K562 (cell line): ENCODE data around the gene MARS1. TPM values are rescaled to one million over a fixed set of nuclear protein-coding genes. Genes with fewer than 3 reads are reported as not detected.

Experiments used
- BRF1 ChIP-seq: IDR thresholded peaks from 3 replicates; pipeline ENCODE4 v1.6.1; 2011; ENCODE audit warnings: borderline replicate concordance, mild to moderate bottlenecking; ENCODE audit not compliant: insufficient read length; ENCODE audit errors: extremely low read depth
- CBX2 ChIP-seq: fragments of 200-600 bp; sonication (generic); IDR thresholded peaks from one replicate; pipeline ENCODE4 v1.6.1; 2012; ENCODE audit warnings: mild to moderate bottlenecking, low read length, inconsistent platforms; ENCODE audit not compliant: insufficient read depth, poor library complexity, severe bottlenecking
- CC2D1A ChIP-seq: fragments of 450-650 bp; IDR thresholded peaks from 2 replicates; pipeline ENCODE4 v1.6.1; 2017; ENCODE audit warnings: mild to moderate bottlenecking
- CREM ChIP-seq: IDR thresholded peaks from 2 replicates; pipeline ENCODE4 v1.6.1; 2014; ENCODE audit warnings: antibody characterized with exemption, low read depth
- FOXJ3 ChIP-seq: sonication (generic); formaldehyde crosslinking; IDR thresholded peaks from 2 replicates; pipeline ENCODE4 v1.4.0; 2020; ENCODE audit warnings: mild to moderate bottlenecking, missing genetic modification reagents
- GATAD2A ChIP-seq: fragments of 450-650 bp; IDR thresholded peaks from 2 replicates; pipeline ENCODE4 v1.6.1; 2017
- MAFF ChIP-seq: IDR thresholded peaks from 2 replicates; pipeline ENCODE4 v1.6.1; 2012; ENCODE audit warnings: low read length, improper control_type of control experiment
- MEF2A ChIP-seq: IDR thresholded peaks from 2 replicates; pipeline ENCODE4 v1.6.1; 2011; ENCODE audit warnings: low read depth, mild to moderate bottlenecking, low read length, moderate library complexity; ENCODE audit not compliant: control insufficient read depth
- MYC ChIP-seq, 2 experiments: fragments of 250-450 bp in 1 of 2; sonication (Bioruptor Pico) in 1 of 2; IDR thresholded peaks; 2 replicates each; pipeline versions ENCODE4 v1.5.1 to v1.6.1; 2012 to 2021; ENCODE audit warnings: low read depth in 2 of 2, borderline replicate concordance in 1 of 2, improper control_type of control experiment in 1 of 2, low read length in 1 of 2, mild to moderate bottlenecking in 1 of 2, moderate library complexity in 1 of 2
- PHB2 ChIP-seq: fragments of 450-650 bp; IDR thresholded peaks from 2 replicates; pipeline ENCODE4 v1.6.1; 2017; ENCODE audit warnings: low read depth
- POLR2A ChIP-seq: fragments of 450-650 bp; conservative IDR thresholded peaks from 2 replicates; pipeline ENCODE4 v1.6.1; 2016
- RBM15 ChIP-seq: fragments of 200-400 bp; formaldehyde crosslinking; IDR thresholded peaks from 2 replicates; pipeline ENCODE4 v1.6.1; 2018; ENCODE audit warnings: mild to moderate bottlenecking, low read length, moderate library complexity; ENCODE audit not compliant: insufficient read depth
- RBM34 ChIP-seq: fragments of 200-400 bp; formaldehyde crosslinking; IDR thresholded peaks from 2 replicates; pipeline ENCODE4 v1.6.1; 2018; ENCODE audit warnings: low read length, borderline replicate concordance; ENCODE audit not compliant: insufficient read depth
- RBM39 ChIP-seq: fragments of 200-400 bp; formaldehyde crosslinking; optimal IDR thresholded peaks from 2 replicates; pipeline ENCODE3; 2018; ENCODE audit warnings: low read depth, low read length
- SMAD1 ChIP-seq: fragments of 150-350 bp; IDR thresholded peaks from 2 replicates; pipeline ENCODE4 v1.6.1; 2014; ENCODE audit warnings: low read length, low read depth; ENCODE audit not compliant: partially characterized antibody
- SMARCA4 ChIP-seq: fragments of 450-650 bp; IDR thresholded peaks from 2 replicates; pipeline ENCODE4 v1.6.1; 2016
- SP1 ChIP-seq: sonication (generic); formaldehyde crosslinking; IDR thresholded peaks from 2 replicates; pipeline ENCODE4 v1.8.1; 2022; ENCODE audit warnings: mild to moderate bottlenecking, missing genetic modification reagents
- TAF9B ChIP-seq: fragments of 450-650 bp; IDR thresholded peaks from 2 replicates; pipeline ENCODE4 v1.6.1; 2018; ENCODE audit warnings: mild to moderate bottlenecking; ENCODE audit not compliant: partially characterized antibody
- TOE1 ChIP-seq, 2 experiments: fragments of 450-650 bp in 1 of 2; sonication (generic) in 1 of 2; formaldehyde crosslinking in 1 of 2; IDR thresholded peaks; 2 replicates each; pipeline versions ENCODE4 v1.7.1 to v1.8.0; 2016 to 2022; ENCODE audit warnings: borderline replicate concordance in 2 of 2, mild to moderate bottlenecking in 2 of 2, antibody characterized with exemption in 1 of 2, inconsistent platforms in 1 of 2, low read depth in 1 of 2, missing genetic modification reagents in 1 of 2, moderate library complexity in 1 of 2
- TRIM24 ChIP-seq, 2 experiments: fragments of 450-650 bp; IDR thresholded peaks; 2 replicates each; pipeline ENCODE4 v1.6.1; 2016
- ZFP1 ChIP-seq: fragments of 450-650 bp; formaldehyde crosslinking; IDR thresholded peaks from 2 replicates; pipeline ENCODE4 v1.4.0; 2020; ENCODE audit warnings: mild to moderate bottlenecking, mixed read lengths
- ZNF175 ChIP-seq: fragments of 200-800 bp; sonication (Bioruptor generic); IDR thresholded peaks from 2 replicates; pipeline ENCODE4 v1.6.1; 2016; ENCODE audit warnings: low read depth, mild to moderate bottlenecking, missing genetic modification characterization, missing compliant biosample characterization
- ZNF24 ChIP-seq: fragments of 450-650 bp; IDR thresholded peaks from 2 replicates; pipeline ENCODE4 v1.6.1; 2016
- ZNF3 ChIP-seq: fragments of 250-450 bp; sonication (Bioruptor Pico); IDR thresholded peaks from 2 replicates; pipeline ENCODE4 v1.5.0; 2021; ENCODE audit warnings: mild to moderate bottlenecking, moderate library complexity
- ZNF398 ChIP-seq: fragments of 250-450 bp; sonication (Bioruptor Pico); IDR thresholded peaks from 2 replicates; pipeline ENCODE4 v1.8.0; 2021; ENCODE audit warnings: moderate library complexity, mild to moderate bottlenecking, inconsistent platforms
- ZNF507 ChIP-seq: conservative IDR thresholded peaks from 2 replicates; pipeline ENCODE4 v1.6.1; 2017; ENCODE audit warnings: missing genetic modification characterization, missing compliant biosample characterization
- polyA plus RNA-seq, 8 experiments: library from polyadenylated mRNA; depleted of rRNA in 4 of 8; stranded (reverse) in 5 of 8; unstranded in 3 of 8; fragments of >200 nt; fragmentation: Nextera tagmentation in 2 of 8; fragmentation: Illumina TruSeq in 1 of 8; extraction: Ambion mirVana in 2 of 8; extraction: Trizol in 1 of 8; gene quantifications; 2 replicates each; pipeline versions ENCODE4 v1.2.1 to v1.2.3, GENCODE V29; 2011 to 2014; ENCODE audit warnings: inconsistent platforms in 1 of 8, missing spikeins in 1 of 8
- total RNA-seq, 7 experiments: library from RNA; depleted of rRNA in 6 of 7; stranded (reverse); fragments of >200 nt in 6 of 7; fragmentation: Illumina TruSeq in 2 of 7; extraction: Trizol in 2 of 7; gene quantifications; 2 replicates each; pipeline versions ENCODE4 v1.2.1 to v1.2.3, GENCODE V29; 2011 to 2021; ENCODE audit warnings: low replicate concordance in 1 of 7
- TF ChIP-seq, protein P1 (sequence below): fragments of 450-650 bp; formaldehyde crosslinking; IDR thresholded peaks from 2 replicates; pipeline ENCODE4 v1.4.0; 2020; ENCODE audit warnings: mild to moderate bottlenecking, moderate library complexity

The MARS1 gene
- total and polyA plus RNA-seq, 9 of the 15 experiments (the other 6 are each of a cell fraction or from before 2014, with no cell fraction given) = 117 to 382 (median 220) TPM

DNA sequence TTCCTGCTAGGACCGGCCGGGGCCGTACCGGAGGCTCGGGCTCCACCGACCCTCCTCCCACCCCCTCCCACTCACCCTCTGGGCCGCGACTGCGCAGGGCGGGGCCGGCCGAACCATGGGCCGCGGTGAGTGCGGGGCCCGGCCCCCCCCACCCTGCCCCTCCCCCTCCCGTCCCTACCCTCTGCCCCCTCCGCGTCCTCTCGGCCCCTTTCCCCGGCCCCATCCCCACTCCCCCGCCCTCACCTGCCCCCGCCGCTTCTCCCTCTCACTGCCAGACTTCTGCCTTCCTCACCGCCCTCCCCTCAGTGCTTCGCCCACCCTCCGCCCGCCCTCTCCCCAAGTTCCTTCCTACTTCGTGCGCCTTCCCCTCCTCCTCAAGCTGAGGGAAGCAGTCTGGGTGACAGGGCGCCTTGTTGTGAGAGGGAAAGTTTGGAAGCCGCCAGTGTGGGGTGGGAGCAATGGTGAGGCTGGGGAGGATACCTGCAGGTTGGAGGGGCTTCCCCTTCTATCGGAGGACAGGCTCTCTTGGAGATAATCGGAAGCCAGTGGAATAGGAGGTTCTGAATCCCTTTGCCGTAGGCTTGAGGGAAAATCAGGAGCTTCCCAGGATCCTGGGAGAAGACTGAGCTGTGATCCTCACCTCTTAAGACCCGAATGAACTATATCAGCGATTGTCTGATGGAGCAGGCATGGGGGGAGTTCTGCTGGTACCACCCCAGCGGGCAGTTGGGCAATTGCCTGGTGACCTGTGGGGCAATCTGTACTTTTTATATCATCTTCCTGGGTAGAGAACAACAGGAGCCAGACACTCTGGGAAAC is 35.2 kb downstream of the MARS1 start (continued):
- no peak for TF ChIP-seq TOE1 (IDR thresholded peaks at IDR 0.05; ENCODE audit: borderline replicate concordance)
- no peak for TF ChIP-seq TOE1 (CRISPR knock-in tag; IDR thresholded peaks at IDR 0.05; ENCODE audit: borderline replicate concordance, low read depth)
- no peak for TF ChIP-seq ZNF175 (CRISPR knock-in tag)
- TF ChIP-seq MEF2A = no peak
- no peak for TF ChIP-seq BRF1
- no peak for TF ChIP-seq ZNF507
- TF ChIP-seq GATAD2A = no peak
- TF ChIP-seq POLR2A = peak; percentile 47; the same call in 1 of the 2 replicates
- TF ChIP-seq TRIM24 (IDR thresholded peaks at IDR 0.05) = no peak
- no peak for TF ChIP-seq ZNF3
- 0 out of 2 replicates have a peak, but pooled peaks have one; percentile 13 for TF ChIP-seq MYC (IDR thresholded peaks at IDR 0.05; ENCODE audit: low read depth, low read length)
- no peak for TF ChIP-seq MYC (CRISPR knock-in tag; IDR thresholded peaks at IDR 0.05; ENCODE audit: borderline replicate concordance, low read depth)
- no peak for TF ChIP-seq TAF9B
- TF ChIP-seq SMARCA4 = peak; percentile 51
- TF ChIP-seq FOXJ3 = no peak
- TF ChIP-seq PHB2 = no peak
- TF ChIP-seq MAFF = no peak
- TF ChIP-seq CREM = peak; percentile 5; the same call in 1 of the 2 replicates
- no peak for TF ChIP-seq ZNF398 (CRISPR knock-in tag)
- TF ChIP-seq SP1 = peak; percentile 44; the same call in 1 of the 2 replicates
- TF ChIP-seq ZNF24 = no peak
- no peak for TF ChIP-seq ZFP1 (CRISPR knock-in tag)
- no peak for TF ChIP-seq SMAD1
- no peak for TF ChIP-seq RBM39
- TF ChIP-seq CBX2 = no peak
- TF ChIP-seq, protein P1, sequence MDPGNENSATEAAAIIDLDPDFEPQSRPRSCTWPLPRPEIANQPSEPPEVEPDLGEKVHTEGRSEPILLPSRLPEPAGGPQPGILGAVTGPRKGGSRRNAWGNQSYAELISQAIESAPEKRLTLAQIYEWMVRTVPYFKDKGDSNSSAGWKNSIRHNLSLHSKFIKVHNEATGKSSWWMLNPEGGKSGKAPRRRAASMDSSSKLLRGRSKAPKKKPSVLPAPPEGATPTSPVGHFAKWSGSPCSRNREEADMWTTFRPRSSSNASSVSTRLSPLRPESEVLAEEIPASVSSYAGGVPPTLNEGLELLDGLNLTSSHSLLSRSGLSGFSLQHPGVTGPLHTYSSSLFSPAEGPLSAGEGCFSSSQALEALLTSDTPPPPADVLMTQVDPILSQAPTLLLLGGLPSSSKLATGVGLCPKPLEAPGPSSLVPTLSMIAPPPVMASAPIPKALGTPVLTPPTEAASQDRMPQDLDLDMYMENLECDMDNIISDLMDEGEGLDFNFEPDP = no peak
- TF ChIP-seq CC2D1A = 0 out of 2 replicates have a peak, but pooled peaks have one; percentile 23
- no peak for TF ChIP-seq RBM34
- no peak for TF ChIP-seq RBM15
